Measurements from ENCODE around the gene C12orf57. TPM values are rescaled to one million over a fixed set of nuclear protein-coding genes. Genes with fewer than 3 reads are reported as not detected.

C12orf57 gene
- total and polyA plus RNA-seq, 2 of the 13 experiments (the other 11 are each of a cell fraction or from before 2014, with no cell fraction given) = 84.0 to 287 TPM

GRCh38 chr12:6904280-6905276 is 39.2 kb upstream of the C12orf57 start, which contains the start of gene LRRC23 (continued):
- TF ChIP-seq ZNF136 (CRISPR knock-in tag; IDR thresholded peaks at IDR 0.05; ENCODE audit: low read depth) (no peak), MLXIP (CRISPR knock-in tag; IDR thresholded peaks at IDR 0.05; ENCODE audit: borderline replicate concordance) (no peak), PAF1 (CRISPR knock-in tag; IDR thresholded peaks at IDR 0.05) (no peak), ZNF562 (CRISPR knock-in tag; IDR thresholded peaks at IDR 0.05; ENCODE audit: borderline replicate concordance) (no peak), CENPT (CRISPR knock-in tag; IDR thresholded peaks at IDR 0.05; ENCODE audit: low read depth) (no peak), POLR2AphosphoS5 (IDR thresholded peaks at IDR 0.05; ENCODE audit: low read depth, low read length) (peak; percentile 58), ZSCAN12 (CRISPR knock-in tag; IDR thresholded peaks at IDR 0.05) (no peak)
- TF ChIP-seq, protein P1, sequence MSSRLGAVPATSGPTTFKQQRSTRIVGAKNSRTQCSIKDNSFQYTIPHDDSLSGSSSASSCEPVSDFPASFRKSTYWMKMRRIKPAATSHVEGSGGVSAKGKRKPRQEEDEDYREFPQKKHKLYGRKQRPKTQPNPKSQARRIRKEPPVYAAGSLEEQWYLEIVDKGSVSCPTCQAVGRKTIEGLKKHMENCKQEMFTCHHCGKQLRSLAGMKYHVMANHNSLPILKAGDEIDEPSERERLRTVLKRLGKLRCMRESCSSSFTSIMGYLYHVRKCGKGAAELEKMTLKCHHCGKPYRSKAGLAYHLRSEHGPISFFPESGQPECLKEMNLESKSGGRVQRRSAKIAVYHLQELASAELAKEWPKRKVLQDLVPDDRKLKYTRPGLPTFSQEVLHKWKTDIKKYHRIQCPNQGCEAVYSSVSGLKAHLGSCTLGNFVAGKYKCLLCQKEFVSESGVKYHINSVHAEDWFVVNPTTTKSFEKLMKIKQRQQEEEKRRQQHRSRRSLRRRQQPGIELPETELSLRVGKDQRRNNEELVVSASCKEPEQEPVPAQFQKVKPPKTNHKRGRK (CRISPR knock-in tag; IDR thresholded peaks at IDR 0.05) = no peak
- TF ChIP-seq, protein P2, sequence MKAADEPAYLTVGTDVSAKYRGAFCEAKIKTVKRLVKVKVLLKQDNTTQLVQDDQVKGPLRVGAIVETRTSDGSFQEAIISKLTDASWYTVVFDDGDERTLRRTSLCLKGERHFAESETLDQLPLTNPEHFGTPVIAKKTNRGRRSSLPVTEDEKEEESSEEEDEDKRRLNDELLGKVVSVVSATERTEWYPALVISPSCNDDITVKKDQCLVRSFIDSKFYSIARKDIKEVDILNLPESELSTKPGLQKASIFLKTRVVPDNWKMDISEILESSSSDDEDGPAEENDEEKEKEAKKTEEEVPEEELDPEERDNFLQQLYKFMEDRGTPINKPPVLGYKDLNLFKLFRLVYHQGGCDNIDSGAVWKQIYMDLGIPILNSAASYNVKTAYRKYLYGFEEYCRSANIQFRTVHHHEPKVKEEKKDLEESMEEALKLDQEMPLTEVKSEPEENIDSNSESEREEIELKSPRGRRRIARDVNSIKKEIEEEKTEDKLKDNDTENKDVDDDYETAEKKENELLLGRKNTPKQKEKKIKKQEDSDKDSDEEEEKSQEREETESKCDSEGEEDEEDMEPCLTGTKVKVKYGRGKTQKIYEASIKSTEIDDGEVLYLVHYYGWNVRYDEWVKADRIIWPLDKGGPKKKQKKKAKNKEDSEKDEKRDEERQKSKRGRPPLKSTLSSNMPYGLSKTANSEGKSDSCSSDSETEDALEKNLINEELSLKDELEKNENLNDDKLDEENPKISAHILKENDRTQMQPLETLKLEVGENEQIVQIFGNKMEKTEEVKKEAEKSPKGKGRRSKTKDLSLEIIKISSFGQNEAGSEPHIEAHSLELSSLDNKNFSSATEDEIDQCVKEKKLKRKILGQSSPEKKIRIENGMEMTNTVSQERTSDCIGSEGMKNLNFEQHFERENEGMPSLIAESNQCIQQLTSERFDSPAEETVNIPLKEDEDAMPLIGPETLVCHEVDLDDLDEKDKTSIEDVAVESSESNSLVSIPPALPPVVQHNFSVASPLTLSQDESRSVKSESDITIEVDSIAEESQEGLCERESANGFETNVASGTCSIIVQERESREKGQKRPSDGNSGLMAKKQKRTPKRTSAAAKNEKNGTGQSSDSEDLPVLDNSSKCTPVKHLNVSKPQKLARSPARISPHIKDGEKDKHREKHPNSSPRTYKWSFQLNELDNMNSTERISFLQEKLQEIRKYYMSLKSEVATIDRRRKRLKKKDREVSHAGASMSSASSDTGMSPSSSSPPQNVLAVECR (CRISPR knock-in tag; IDR thresholded peaks at IDR 0.05; ENCODE audit: borderline replicate concordance) = peak; percentile 90
- TF ChIP-seq, protein P3, sequence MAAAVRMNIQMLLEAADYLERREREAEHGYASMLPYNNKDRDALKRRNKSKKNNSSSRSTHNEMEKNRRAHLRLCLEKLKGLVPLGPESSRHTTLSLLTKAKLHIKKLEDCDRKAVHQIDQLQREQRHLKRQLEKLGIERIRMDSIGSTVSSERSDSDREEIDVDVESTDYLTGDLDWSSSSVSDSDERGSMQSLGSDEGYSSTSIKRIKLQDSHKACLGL (CRISPR knock-in tag; IDR thresholded peaks at IDR 0.05) = no peak
